Stomach (tissue), 4 donors: Measurements from ENCODE around the gene SCTR.

Experiments
- EP300 ChIP-seq: sonication (generic); formaldehyde crosslinking; IDR thresholded peaks from one replicate; pipeline ENCODE4 v1.6.1; 2017; ENCODE audit warnings: antibody characterized with exemption
- POLR2A ChIP-seq, 4 donors: fragments of 450-650 bp; IDR thresholded peaks; one replicate each; pipeline ENCODE4 v1.6.1; 2016; ENCODE audit warnings: antibody characterized with exemption in 4 of 4, control low read depth in 2 of 4, mild to moderate bottlenecking in 1 of 4, moderate library complexity in 1 of 4
- POLR2AphosphoS5 ChIP-seq, 3 donors: sonication (generic); formaldehyde crosslinking; IDR thresholded peaks; one replicate each; pipeline ENCODE4 v1.6.1; 2016; ENCODE audit warnings: antibody characterized with exemption in 3 of 3
- TF ChIP-seq, protein P1 (sequence below), 7 experiments: fragments of 450-650 bp in 4 of 7; fragments of 200-600 bp in 3 of 7; sonication (generic) in 3 of 7; IDR thresholded peaks; one replicate each; pipeline ENCODE4 v1.5.1; 2016 to 2019; ENCODE audit warnings: antibody characterized with exemption in 7 of 7, control low read depth in 2 of 7, mild to moderate bottlenecking in 1 of 7

DNA sequence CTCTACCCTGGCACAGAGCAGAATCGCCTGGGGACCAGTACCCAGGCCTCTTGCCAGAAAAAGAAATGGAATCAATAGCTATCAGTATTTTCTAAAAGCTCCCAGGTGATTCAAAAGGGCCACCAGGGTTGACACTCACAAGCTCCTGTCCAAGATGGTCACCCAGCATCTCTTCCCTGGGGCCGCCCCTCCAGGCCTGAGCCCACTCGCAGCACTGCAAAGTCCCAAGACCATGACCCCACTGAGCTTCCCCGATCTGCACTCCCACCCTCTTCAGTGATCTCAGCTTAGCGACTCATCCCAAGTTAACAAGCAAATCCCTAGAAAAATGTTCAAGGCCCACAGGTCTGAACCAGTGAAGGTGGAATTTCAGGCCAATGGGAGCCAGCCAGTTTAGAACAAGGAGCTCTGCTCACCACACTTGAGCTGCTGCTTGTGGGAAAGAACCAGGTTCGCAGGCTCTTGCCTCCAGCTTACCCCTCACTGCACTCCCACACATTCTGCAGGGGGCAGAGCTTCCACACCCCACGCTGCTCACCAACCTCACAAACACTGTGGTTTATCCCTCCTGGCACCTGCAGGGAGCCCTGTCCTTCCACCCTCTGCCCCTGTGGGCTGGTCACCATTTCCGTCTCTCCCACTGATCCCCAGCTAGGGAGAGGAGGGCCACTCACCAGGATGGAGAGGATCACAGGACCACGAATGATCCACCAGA lies 72.8 kb downstream of the SCTR start:
- TF ChIP-seq POLR2A (IDR thresholded peaks at IDR 0.05) (no peak), POLR2AphosphoS5 (IDR thresholded peaks at IDR 0.05) (no peak), EP300 (no peak)
- TF ChIP-seq, protein P1, sequence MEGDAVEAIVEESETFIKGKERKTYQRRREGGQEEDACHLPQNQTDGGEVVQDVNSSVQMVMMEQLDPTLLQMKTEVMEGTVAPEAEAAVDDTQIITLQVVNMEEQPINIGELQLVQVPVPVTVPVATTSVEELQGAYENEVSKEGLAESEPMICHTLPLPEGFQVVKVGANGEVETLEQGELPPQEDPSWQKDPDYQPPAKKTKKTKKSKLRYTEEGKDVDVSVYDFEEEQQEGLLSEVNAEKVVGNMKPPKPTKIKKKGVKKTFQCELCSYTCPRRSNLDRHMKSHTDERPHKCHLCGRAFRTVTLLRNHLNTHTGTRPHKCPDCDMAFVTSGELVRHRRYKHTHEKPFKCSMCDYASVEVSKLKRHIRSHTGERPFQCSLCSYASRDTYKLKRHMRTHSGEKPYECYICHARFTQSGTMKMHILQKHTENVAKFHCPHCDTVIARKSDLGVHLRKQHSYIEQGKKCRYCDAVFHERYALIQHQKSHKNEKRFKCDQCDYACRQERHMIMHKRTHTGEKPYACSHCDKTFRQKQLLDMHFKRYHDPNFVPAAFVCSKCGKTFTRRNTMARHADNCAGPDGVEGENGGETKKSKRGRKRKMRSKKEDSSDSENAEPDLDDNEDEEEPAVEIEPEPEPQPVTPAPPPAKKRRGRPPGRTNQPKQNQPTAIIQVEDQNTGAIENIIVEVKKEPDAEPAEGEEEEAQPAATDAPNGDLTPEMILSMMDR (IDR thresholded peaks at IDR 0.05): no peak
